Ectodermal cell (in vitro differentiated cells): ENCODE measurements around the gene HOXD8.

Source experiments
- H3K27ac ChIP-seq: 2 replicates; pipeline ENCODE4 v1.7.0; 2013; ENCODE audit warnings: mild to moderate bottlenecking, low read depth, low read length; ENCODE audit not compliant: insufficient read depth, poor library complexity, severe bottlenecking
- H3K27me3 ChIP-seq: 2 replicates; pipeline ENCODE4 v1.7.0; 2013; ENCODE audit warnings: mild to moderate bottlenecking, low read length; ENCODE audit not compliant: insufficient read depth, control insufficient read depth, poor library complexity, severe bottlenecking
- H3K36me3 ChIP-seq: one replicate; pipeline ENCODE4 v1.7.0; 2013; ENCODE audit warnings: low read length; ENCODE audit not compliant: control insufficient read depth, insufficient read depth
- H3K4me1 ChIP-seq: one replicate; pipeline ENCODE4 v1.7.0; 2013; ENCODE audit warnings: low read length; ENCODE audit not compliant: control insufficient read depth, insufficient read depth
- H3K4me3 ChIP-seq: 2 replicates; pipeline ENCODE4 v1.7.0; 2013; ENCODE audit warnings: low read depth, low read length, control low read depth; ENCODE audit not compliant: insufficient read depth
- H3K9me3 ChIP-seq: 2 replicates; pipeline ENCODE4 v1.7.0; 2013; ENCODE audit warnings: mild to moderate bottlenecking, low read length, moderate library complexity; ENCODE audit not compliant: control insufficient read depth
- WGBS, 2 experiments: methylation state at CpG; one replicate each; pipeline ENCODE4 v1.1.7; 2013; ENCODE audit warnings: missing lambda C conversion rate in 2 of 2; 5-methylcytosine and 5-hydroxymethylcytosine counted together

The HOXD8 gene

DNA sequence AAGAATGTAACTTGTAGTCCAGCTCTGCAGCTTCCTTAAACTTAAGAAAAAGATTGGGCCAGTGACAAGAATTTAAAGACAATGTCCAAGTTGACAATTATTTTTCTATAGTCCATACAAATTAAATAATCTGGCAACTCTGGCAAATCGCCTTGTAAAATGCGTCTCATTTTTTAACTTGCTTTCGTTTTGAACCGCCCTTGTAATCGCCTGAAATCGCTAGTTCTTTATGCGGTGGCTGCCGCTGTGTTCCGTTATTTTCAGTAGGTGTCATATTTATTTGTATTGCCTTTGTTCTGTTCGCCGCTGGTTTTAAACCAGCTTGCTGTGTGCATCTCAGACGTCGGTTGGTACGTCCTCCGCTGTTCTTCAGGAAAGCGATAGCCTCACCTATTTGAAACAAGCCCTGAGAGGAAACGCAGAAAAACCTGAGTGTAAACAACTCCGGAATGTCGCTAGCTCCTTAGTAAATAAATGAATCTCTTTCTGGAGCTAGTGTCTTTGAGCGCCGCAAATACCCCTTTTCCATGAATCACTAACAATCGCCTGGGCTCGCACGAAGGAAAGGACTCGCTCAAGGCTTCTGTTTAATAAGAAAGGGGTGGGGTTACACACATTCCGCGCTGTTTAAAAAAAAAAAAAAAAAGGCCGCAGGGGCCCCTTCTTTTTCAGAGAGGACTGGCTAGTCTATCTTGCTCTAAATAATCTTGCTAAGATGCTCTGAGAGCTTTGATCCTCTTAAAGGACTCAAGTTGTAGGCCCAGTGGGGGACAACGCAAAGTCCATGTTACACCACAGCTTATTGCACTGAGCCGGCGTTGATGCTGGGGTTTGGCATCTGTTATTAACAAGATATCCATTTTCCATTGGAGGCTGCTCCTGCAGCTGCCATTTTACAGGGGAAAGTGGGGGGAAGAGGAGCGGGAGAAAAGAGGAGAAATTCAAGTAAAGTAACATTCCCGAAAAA is 3.0 kb downstream of the HOXD8 start:
- no peak overlapping the region for H3K27ac ChIP-seq
- WGBS, 2 experiments, result 5% methylated on average over 33 of the region's 33 CpGs
- H3K27me3 ChIP-seq, result peaks cover 100% of the 10 kb centered on the region
- no peaks in the 10 kb centered on the region for H3K36me3 ChIP-seq
- H3K4me3 ChIP-seq, result no peak overlapping the region
- peaks cover 4% of the 10 kb centered on the region for H3K4me1 ChIP-seq
- H3K9me3 ChIP-seq, result no peaks in the 10 kb centered on the region

DNA sequence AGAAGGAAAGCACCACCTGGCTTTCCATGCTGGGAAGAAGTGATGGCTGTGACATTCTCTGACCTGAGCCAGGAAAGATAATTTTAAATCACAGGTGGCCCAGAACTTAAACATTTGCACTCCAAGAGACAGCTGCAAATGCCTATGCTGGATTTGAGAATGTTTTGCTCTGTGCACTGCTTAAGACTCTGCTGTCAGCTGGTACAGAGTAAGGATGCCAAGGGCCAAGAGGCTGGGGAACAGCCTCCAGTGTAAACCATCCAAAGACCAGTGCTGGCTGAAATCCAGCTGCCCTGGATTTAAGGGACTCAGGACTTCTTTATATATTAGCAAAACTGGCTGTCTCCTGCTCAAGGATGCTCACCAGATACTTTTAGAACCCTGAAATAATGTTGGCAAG is 3.9 kb downstream of the HOXD8 start:
- Histone ChIP-seq H3K9me3 (no peaks in the 10 kb centered on the region), H3K27ac (no peak overlapping the region), H3K4me3 (no peak overlapping the region), H3K4me1 (peaks cover 4% of the 10 kb centered on the region), H3K27me3 (peaks cover 100% of the 10 kb centered on the region), H3K36me3 (no peaks in the 10 kb centered on the region)

DNA sequence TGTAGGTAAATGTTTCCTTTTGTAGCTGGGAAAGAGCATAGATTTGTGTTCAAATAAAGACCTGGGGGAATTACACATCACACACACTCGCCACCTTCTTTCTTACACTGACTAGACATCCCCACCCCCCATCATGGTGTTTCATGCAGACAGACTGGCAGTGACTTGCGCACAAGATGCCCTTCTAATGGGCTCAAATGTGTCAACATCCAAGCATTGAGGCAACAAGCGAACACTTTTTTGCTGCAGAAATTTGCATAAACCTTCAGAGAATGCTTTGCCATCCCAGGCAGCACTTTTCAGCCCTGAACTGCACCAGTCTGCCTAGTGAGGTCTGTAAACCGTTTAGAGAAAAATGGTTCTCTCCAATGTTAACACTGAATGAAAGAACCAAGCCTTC is 4.5 kb downstream of the HOXD8 start:
- Histone ChIP-seq H3K27me3 (peaks cover 100% of the 10 kb centered on the region), H3K4me3 (no peak overlapping the region), H3K27ac (no peak overlapping the region), H3K36me3 (no peaks in the 10 kb centered on the region), H3K9me3 (no peaks in the 10 kb centered on the region), H3K4me1 (peaks cover 4% of the 10 kb centered on the region)
- WGBS, 2 experiments, result 7 to 8% methylated on average over 4 of the region's 4 CpGs

DNA sequence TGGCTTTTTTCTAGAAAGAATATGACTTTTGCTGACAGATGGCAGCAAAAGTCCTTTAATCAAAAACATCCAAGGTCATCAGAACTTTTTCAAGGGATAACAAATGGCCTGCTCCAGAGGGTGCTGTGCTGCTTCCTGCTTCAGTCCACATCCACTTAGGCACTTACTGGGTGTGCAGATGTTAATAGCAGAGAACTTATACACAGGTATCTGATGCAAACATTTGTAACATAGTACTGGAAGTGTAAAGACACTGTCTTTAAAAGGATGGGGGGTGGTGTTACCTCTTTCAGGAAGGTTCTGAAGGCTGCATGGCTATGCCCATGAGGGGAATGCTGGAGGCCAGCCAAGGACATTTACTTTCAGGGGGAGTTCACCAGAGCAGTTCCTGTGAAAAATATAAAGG is 5.5 kb downstream of the HOXD8 start:
- Histone ChIP-seq H3K27me3 (peaks cover 100% of the 10 kb centered on the region), H3K4me3 (no peak overlapping the region), H3K9me3 (no peaks in the 10 kb centered on the region), H3K4me1 (peaks cover 4% of the 10 kb centered on the region), H3K27ac (no peak overlapping the region), H3K36me3 (no peaks in the 10 kb centered on the region)

DNA sequence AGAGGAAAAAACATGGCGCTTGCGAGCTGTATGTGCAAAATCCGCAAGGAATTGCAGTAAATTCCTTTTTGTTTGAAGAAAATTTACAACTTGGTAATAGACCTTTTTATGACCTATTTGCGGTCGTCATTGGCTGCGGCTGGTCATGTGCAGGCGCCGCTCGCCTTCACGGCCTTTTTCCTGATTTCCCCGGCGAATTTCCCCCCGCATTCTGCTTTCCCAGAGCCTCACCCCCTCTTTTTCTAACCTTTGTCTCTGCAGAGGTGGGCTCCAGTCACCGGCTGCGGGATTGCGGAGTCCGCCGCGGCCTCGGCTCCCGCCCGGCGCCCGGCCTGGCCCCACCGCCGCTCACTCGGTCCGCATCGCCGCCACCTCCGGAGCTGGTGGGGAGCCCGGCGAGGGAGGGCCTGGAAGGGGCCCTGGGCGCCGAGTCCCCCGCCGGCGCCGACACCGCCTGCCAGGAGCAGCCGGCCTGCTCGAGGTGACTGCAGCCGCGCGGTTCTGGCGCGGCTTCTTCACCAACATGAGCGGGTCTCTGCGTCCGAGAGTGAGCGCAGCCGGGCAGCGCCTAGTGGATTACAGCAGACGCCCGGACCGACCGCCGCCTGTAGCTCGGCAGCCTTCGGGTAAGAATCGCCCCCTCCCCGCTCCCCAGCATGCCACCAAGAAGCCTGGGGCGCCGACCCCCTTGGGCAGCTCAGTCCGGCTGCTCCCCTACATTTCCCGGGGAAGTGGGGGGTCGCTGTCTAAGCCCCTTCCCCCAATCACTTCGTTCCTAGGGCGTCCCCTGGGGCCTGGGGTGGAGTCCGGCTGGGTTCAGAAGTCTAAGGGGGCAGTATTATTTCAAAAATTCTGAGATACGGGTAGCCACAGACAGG is 7.1 kb downstream of the HOXD8 start:
- Histone ChIP-seq H3K4me1 (no peaks in the 10 kb centered on the region), H3K27ac (no peak overlapping the region), H3K36me3 (no peaks in the 10 kb centered on the region), H3K4me3 (peak overlapping the region; percentile 11), H3K9me3 (no peaks in the 10 kb centered on the region), H3K27me3 (peaks cover 100% of the 10 kb centered on the region)
- WGBS, 2 experiments, result 1% methylated on average over 71 of the region's 71 CpGs

DNA sequence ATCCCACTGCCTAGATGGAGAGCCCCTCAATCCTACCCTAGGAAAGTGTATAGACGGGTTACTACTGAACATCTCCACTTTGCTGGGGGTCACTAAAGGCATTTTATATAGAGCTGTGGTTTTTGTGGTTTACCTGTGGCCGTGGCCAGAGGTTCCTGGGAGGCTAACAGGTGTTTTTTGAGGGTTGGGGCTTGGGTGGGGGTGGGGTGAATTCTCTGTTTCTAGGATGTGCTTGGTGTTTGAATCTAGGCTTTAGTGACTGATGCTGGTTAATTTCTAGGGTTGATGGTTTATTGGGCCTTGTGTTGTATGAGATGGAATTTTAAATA is 7.7 kb downstream of the HOXD8 start:
- H3K27me3 ChIP-seq, result peaks cover 100% of the 10 kb centered on the region
- no peaks in the 10 kb centered on the region for H3K36me3 ChIP-seq
- H3K27ac ChIP-seq, result no peak overlapping the region
- 2 to 10% methylated on average over 2 of the region's 2 CpGs for WGBS, 2 experiments
- H3K4me3 ChIP-seq, result no peak overlapping the region
- H3K9me3 ChIP-seq, result no peaks in the 10 kb centered on the region
- no peaks in the 10 kb centered on the region for H3K4me1 ChIP-seq

DNA sequence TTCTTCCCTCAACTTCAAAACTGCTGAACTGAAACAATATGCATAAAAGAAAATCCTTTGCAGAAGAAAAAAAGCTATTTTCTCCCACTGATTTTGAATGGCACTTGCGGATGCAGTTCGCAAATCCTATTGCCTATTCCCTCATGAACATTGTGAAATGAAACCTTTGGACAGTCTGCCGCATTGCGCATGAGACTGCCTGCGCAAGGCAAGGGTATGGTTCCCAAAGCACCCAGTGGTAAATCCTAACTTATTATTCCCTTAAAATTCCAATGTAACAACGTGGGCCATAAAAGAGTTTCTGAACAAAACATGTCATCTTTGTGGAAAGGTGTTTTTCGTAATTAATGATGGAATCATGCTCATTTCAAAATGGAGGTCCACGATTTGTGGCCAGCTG is 8.4 kb downstream of the HOXD8 start:
- Histone ChIP-seq H3K4me1 (no peaks in the 10 kb centered on the region), H3K27me3 (peaks cover 100% of the 10 kb centered on the region), H3K4me3 (no peak overlapping the region), H3K27ac (no peak overlapping the region), H3K9me3 (no peaks in the 10 kb centered on the region), H3K36me3 (no peaks in the 10 kb centered on the region)
- 70% methylated on average over 8 of the region's 8 CpGs for WGBS, 2 experiments

DNA sequence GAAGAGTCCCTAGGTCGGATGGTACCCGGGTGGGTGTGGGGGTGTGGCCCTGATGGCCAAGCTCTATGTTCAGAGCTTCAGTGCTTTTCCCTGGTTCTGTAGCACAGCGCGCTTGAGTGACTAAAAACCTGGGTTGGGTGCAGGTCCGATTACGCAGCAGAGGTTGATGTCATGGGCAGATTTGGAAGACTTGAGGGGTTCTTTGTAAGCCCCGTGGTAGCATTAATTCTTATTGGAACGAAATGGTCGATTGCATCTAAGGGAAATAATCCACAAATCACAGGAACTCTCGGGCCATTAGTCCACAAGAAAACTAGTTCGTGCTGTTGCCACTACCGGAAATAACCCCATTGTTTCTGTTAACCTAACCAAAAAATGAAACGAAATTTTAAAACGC is 9.0 kb downstream of the HOXD8 start:
- H3K4me1 ChIP-seq, result no peaks in the 10 kb centered on the region
- 60% methylated on average over 14 of the region's 14 CpGs for WGBS, 2 experiments
- H3K27ac ChIP-seq, result no peak overlapping the region

DNA sequence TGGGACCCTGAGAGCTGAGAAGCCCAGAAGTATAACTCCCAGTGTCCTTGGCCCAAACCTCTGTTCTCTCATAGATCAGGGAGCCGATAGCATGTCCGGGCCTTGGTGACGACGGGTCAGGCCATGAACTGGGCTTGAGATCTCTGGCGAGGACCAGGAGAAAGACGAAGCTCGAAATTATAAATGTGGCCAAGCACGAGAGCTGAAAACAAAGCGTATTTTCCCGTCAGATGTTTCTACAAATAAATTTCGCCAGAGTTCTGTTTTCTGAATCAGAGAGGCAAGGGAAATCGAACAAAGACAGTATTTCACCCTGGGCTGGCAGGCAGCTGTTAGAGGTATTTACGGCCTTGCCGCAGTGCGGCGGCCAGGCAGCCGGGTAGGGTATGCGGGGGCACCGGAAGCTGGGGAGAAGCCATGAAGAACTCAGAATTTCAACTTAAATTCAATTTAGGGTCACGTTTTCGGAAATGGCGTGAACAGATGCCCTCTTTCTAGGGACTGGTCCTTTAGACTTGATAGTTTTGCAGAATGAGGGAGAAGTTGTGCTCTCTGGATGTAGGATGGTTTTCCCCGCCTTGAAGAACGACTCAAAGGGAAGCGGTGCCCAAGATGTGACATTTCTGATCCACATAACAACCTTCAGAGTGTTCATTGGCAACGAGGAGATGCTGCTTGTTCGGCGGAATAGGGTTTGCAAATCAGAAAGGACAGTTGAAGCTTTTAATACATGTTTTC is 9.6 kb downstream of the HOXD8 start:
- no peak overlapping the region for H3K27ac ChIP-seq
- H3K9me3 ChIP-seq, result no peaks in the 10 kb centered on the region
- no peaks in the 10 kb centered on the region for H3K36me3 ChIP-seq
- WGBS, 2 experiments, result 72% methylated on average over 28 of the region's 28 CpGs
- H3K4me3 ChIP-seq, result no peak overlapping the region
- H3K27me3 ChIP-seq, result peaks cover 100% of the 10 kb centered on the region
- H3K4me1 ChIP-seq, result no peaks in the 10 kb centered on the region

More for the DNA sequence above, 9.0 kb downstream of the HOXD8 start:
- Histone ChIP-seq H3K27me3 (peaks cover 100% of the 10 kb centered on the region), H3K36me3 (no peaks in the 10 kb centered on the region), H3K9me3 (no peaks in the 10 kb centered on the region), H3K4me3 (no peak overlapping the region)
